ENCODE measurements around the gene SMG1.

DNA sequence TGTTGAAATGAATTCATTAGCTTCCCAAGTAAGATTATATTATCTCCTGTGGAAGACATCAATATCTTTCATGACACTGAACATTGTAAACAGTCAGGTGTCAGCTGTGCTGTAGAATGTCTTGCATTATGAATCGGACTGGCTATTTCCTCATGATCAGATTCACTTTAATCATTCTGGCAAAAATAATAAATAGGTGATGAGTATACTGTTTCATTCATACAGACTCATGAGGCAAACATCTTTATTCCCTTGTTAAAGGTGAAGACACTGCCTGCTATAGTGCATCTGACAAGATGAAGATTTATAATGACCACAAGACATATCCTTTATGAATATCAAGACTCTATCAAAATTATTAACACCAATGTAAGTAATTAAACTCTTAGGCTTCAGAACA lies 73.6 kb downstream of the SMG1 start:
- TF ChIP-seq, protein P1, sequence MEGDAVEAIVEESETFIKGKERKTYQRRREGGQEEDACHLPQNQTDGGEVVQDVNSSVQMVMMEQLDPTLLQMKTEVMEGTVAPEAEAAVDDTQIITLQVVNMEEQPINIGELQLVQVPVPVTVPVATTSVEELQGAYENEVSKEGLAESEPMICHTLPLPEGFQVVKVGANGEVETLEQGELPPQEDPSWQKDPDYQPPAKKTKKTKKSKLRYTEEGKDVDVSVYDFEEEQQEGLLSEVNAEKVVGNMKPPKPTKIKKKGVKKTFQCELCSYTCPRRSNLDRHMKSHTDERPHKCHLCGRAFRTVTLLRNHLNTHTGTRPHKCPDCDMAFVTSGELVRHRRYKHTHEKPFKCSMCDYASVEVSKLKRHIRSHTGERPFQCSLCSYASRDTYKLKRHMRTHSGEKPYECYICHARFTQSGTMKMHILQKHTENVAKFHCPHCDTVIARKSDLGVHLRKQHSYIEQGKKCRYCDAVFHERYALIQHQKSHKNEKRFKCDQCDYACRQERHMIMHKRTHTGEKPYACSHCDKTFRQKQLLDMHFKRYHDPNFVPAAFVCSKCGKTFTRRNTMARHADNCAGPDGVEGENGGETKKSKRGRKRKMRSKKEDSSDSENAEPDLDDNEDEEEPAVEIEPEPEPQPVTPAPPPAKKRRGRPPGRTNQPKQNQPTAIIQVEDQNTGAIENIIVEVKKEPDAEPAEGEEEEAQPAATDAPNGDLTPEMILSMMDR (conservative IDR thresholded peaks at IDR 0.05 in 1 of 2, IDR thresholded peaks at IDR 0.05 in 1 of 2; ENCODE audit: extremely low read depth in 1 of 2, insufficient read depth in 1 of 2, low read depth in 1 of 2, low read length in 2 of 2), result no peak
- no peak for TF ChIP-seq EZH2 (IDR thresholded peaks at IDR 0.05; ENCODE audit: borderline replicate concordance, low read length)

Data from mammary epithelial cell (primary cell).